GM18526 (cell line): ENCODE results near the gene ENAM.

ENCODE experiments used
- POLR2A ChIP-seq: IDR thresholded peaks from 3 replicates; pipeline ENCODE4 v1.6.1; 2011; ENCODE audit not compliant: insufficient read length; ENCODE audit errors: extremely low read depth

The ENAM gene

GRCh38 chr4:70667740-70668535 is 39.4 kb downstream of the ENAM start:
- TF ChIP-seq POLR2A: no peak

- TF ChIP-seq POLR2A: no peak
Observed at GRCh38 chr4:70670332-70671014, 41.9 kb downstream of the ENAM start.

GRCh38 chr4:70671091-70671490 is 42.5 kb downstream of the ENAM start:
- TF ChIP-seq POLR2A: no peak

GRCh38 chr4:70674191-70674590 is 45.6 kb downstream of the ENAM start:
- no peak for TF ChIP-seq POLR2A

- no peak for TF ChIP-seq POLR2A
Observed at GRCh38 chr4:70674731-70675130, 46.2 kb downstream of the ENAM start.

GRCh38 chr4:70676554-70677090 is 48.1 kb downstream of the ENAM start:
- TF ChIP-seq POLR2A: no peak

- no peak for TF ChIP-seq POLR2A
Observed at GRCh38 chr4:70678383-70678999, 49.9 kb downstream of the ENAM start.

- no peak for TF ChIP-seq POLR2A
Observed at GRCh38 chr4:70680934-70681333, 52.4 kb downstream of the ENAM start.

- TF ChIP-seq POLR2A: no peak
Observed at GRCh38 chr4:70681704-70682103, 53.2 kb downstream of the ENAM start.

GRCh38 chr4:70687392-70687791 is 58.8 kb downstream of the ENAM start:
- TF ChIP-seq POLR2A: no peak

GRCh38 chr4:70687821-70688794 is 59.6 kb downstream of the ENAM start, which contains the start of gene UTP3:
UTP3 (plus strand) TSS chr4:70688532; CDS start chr4:70688678, 146 bp downstream.
- TF ChIP-seq POLR2A: peak; percentile 74

GRCh38 chr4:70688795-70689231 is 60.3 kb downstream of the ENAM start:
- no peak for TF ChIP-seq POLR2A

- no peak for TF ChIP-seq POLR2A
Observed at GRCh38 chr4:70691661-70692060, 63.1 kb downstream of the ENAM start.
